HG02885 (cell line): ENCODE data around the gene RSPO1.

ENCODE experiments used
- ATAC-seq: cut with Tn5 transposase; IDR thresholded peaks from one replicate; pipeline ENCODE4 v1.9.1; 2021; ENCODE audit warnings: mild to moderate bottlenecking; ENCODE audit not compliant: unreplicated experiment, poor library complexity

Gene RSPO1

GRCh38 chr1:37657620-37658412 lies 23.1 kb upstream of the RSPO1 start:
- no peak for ATAC-seq

GRCh38 chr1:37656881-37657280 lies 22.2 kb upstream of the RSPO1 start:
- ATAC-seq, result no peak

DNA sequence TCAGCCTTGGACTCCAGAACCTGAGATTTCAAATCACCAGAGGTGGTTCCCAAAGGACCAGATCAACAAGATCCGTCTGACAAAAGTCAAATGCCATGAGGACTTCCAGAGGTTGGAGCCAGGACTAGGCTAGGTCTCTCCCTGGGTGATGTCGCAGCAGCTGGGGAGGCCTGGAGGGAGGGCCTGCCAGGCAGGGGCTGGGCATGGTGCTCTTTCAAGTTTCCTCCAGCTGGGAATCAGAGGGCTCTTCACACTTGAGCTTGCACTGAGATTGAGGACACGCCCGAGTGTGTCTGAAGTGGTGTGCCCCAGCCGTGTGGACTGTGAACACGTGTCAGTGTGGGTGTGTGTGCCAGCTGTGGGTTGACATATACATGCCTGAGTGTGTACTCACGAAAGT lies 21.3 kb upstream of the RSPO1 start:
- ATAC-seq, result no peak

DNA sequence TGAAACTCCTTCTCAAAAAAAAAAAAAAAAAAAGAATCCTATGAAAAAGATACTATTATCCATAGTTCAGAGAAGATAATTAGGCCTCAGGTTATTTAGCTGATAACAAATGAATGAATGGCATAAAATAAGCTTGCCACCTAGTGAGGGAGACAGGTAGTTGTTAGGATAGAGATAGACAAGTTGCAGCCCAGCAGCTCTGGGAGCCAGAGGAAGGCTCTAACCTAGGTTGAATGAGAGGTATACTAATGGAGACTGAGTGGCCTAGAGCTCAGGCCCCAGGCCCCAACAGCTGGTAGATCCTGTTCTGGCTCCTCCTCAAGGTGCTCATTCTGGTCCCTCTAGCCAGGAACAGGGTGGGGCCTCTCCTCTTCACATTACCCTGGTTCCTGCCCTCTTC lies 20.6 kb upstream of the RSPO1 start:
- no peak for ATAC-seq

- ATAC-seq, result no peak
Measured at GRCh38 chr1:37653906-37654305, 19.2 kb upstream of the RSPO1 start.

- ATAC-seq, result no peak
Measured at GRCh38 chr1:37652976-37653375, 18.3 kb upstream of the RSPO1 start.

DNA sequence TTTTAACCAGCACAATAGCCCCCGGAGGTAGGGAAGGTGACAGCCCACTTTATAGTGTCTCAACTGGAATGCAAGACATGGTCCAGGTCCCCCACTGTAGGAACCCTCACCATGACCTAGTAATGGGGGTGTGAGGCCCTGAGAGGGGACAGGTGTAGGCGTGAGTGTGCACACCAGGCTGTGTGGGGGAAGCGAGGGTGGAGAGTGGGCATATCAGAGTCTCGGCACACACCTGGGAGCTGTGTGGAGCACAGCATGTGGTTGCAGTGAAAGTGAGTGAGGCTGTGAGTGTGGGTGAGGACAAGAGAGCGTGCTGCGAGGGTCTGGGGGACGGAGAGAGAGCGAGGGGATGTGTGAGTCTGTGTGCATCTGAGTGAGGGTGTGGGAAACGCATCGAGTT lies 17.1 kb upstream of the RSPO1 start:
- ATAC-seq, result no peak

- ATAC-seq, result no peak
Measured at GRCh38 chr1:37650721-37651120, 16.0 kb upstream of the RSPO1 start.

- ATAC-seq, result no peak
Measured at GRCh38 chr1:37650173-37650572, 15.5 kb upstream of the RSPO1 start.

GRCh38 chr1:37647281-37647680 lies 12.6 kb upstream of the RSPO1 start:
- no peak for ATAC-seq

DNA sequence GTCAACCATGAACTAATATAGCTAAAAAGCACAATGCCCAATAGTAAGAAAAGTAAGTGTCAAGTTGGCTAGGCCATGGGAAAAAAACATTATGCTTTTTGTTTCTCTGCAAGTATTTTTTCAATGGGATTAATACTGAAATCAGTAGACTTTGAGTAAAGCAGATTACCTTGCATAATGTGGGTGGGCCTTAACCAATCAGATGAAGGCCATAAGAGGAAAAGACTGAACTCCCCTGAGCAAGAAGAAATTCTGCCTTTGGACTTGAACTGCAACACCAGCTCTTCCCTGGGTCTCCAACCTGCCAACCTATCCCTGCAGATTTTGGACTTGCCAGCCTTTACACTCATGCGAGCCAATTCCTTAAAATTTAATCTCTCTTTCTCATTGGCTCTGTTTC lies 6.4 kb upstream of the RSPO1 start:
- ATAC-seq, result no peak

- ATAC-seq, result no peak
Measured at GRCh38 chr1:37636435-37636834, 1.7 kb upstream of the RSPO1 start.

DNA sequence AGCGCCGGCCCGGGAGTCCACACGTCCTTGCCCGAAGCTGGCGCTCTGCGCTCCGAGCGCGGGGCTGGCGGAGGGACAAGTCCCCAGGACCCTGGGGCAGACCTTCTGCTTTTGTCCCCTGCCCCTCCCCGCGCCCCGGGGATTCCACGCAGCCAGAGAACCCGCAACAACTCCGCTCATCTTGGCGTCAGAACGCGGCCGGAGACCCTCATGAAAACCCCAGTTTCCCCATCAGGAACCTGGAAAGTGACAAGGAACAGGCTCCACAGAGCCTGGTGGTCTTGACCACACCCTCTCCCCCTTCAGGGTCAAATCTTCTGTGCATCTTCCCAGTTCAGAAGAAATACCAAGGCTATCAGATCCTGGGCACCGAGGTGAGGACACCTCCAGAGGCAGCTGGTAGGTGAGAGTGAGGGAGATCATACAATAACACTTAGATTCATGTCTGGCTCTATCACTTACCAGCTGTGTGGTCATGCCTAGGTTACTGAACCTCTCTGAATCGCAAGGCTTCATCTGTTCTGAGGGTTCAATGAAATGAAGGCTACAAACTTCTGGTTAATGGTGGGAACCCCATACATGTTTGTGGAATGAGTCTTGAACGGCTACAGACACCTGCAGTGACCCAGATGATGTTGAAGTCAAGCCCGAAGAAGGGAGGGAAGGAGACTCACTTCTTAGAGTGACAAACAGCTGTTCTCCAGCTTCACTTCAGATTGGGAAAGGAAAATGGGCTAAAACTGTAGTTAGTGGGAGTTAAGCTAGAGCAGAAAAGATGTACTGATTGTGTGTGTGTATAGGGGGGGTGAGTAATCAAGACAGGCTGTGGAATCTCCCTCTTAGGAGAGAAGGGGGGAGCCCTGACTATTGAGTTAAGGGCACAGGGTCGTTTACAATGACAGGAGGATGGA lies 555 bp upstream of the RSPO1 start:
- no peak for ATAC-seq

GRCh38 chr1:37633938-37634243 lies 801 bp downstream of the RSPO1 start:
- ATAC-seq, result no peak

- no peak for ATAC-seq
Measured at GRCh38 chr1:37633040-37633937, 1.4 kb downstream of the RSPO1 start.

DNA sequence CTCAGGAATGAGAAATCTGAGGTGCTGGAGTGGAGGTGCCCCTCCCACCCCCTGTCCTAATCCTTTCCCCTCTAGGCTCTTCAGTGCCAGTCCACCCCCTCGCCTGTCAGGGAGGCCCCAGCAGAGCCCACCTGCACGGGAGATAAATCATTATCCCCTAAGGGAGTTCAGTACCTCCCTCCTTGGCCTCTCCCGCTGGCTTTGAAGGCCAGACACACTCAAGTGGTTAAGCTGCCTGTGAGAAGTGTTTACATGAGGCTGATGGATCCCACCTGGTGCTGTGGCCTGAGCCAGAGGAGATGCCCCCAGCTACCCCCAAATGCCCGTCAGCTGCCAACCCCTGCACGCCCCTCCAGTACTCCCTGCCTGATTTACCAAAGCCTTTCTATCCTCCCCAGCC lies 3.7 kb downstream of the RSPO1 start:
- ATAC-seq, result no peak

GRCh38 chr1:37630426-37631028 lies 4.2 kb downstream of the RSPO1 start:
- no peak for ATAC-seq

GRCh38 chr1:37629726-37630425 lies 4.8 kb downstream of the RSPO1 start:
- no peak for ATAC-seq

DNA sequence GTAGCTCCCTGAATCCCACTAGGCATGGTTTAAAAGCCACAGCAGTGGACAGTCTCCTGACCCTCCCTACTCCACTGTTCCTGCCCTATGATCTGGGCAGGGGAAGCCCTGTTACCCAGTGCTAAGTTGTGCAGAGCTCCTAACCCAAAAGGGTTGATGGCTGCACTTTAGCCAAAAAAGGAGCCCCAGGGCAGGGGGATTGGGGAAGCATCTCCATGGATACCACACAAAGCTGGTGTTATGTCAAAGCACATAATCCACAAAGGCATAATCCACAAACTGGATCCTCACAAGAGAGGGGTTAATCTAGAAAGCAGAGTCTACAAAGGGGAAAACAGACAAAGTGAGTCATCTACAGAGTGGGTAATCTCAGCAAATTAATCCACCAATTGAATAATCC lies 5.7 kb downstream of the RSPO1 start:
- no peak for ATAC-seq
